Astrocyte (in vitro differentiated cells and primary cell): ENCODE measurements around the gene GHRHR. TPM values are rescaled to one million over a fixed set of nuclear protein-coding genes. Genes with fewer than 3 reads are reported as not detected.

Source experiments
- DNase-seq: peaks from one replicate; pipeline ENCODE4 v3.0.0-alpha.2; 2010; ENCODE audit warnings: low read depth
- FAIRE-seq: peaks from 2 replicates; lab custom pipeline; 2011; peaks lifted over from hg19 to GRCh38; lab: Jason Lieb, UNC
- H2AFZ ChIP-seq: 2 replicates; pipeline ENCODE4 v1.6.0; 2012; ENCODE audit warnings: low read depth, low read length, inconsistent platforms
- H3K27ac ChIP-seq: 2 replicates; pipeline ENCODE4 v1.5.1; 2011; ENCODE audit warnings: low read depth, low read length, inconsistent platforms
- H3K27me3 ChIP-seq: 2 replicates; pipeline ENCODE4 v1.6.0; 2011; ENCODE audit warnings: low read length, inconsistent platforms; ENCODE audit not compliant: insufficient read depth
- H3K36me3 ChIP-seq: 2 replicates; pipeline ENCODE4 v1.5.1; 2011; ENCODE audit warnings: low read length, inconsistent platforms; ENCODE audit not compliant: insufficient read depth
- H3K4me1 ChIP-seq: 2 replicates; pipeline ENCODE4 v1.5.1; 2011; ENCODE audit warnings: low read length, inconsistent platforms; ENCODE audit not compliant: insufficient read depth
- H3K4me2 ChIP-seq: 2 replicates; pipeline ENCODE4 v1.6.0; 2012; ENCODE audit warnings: low read length, inconsistent platforms
- H3K4me3 ChIP-seq: 2 replicates; pipeline ENCODE4 v1.5.1; 2011; ENCODE audit warnings: low read depth, mild to moderate bottlenecking, low read length, inconsistent platforms; ENCODE audit not compliant: insufficient read depth
- H3K79me2 ChIP-seq: 2 replicates; pipeline ENCODE4 v1.6.0; 2012; ENCODE audit warnings: mild to moderate bottlenecking, low read length, inconsistent platforms; ENCODE audit not compliant: insufficient read depth
- H3K9ac ChIP-seq: 2 replicates; pipeline ENCODE4 v1.6.0; 2012; ENCODE audit warnings: mild to moderate bottlenecking, low read length, inconsistent platforms
- H3K9me3 ChIP-seq: 2 replicates; pipeline ENCODE4 v1.5.1; 2012; ENCODE audit warnings: low read depth, mild to moderate bottlenecking, low read length, inconsistent platforms; ENCODE audit not compliant: insufficient read depth
- H4K20me1 ChIP-seq: 2 replicates; pipeline ENCODE4 v1.6.0; 2012; ENCODE audit warnings: low read length, inconsistent platforms; ENCODE audit not compliant: insufficient read depth
- H3K27ac Mint-ChIP-seq: one replicate; pipeline ENCODE4 v1.8.0; 2021; ENCODE audit warnings: mild to moderate bottlenecking, mixed read lengths; ENCODE audit not compliant: unreplicated experiment
- H3K27me3 Mint-ChIP-seq: one replicate; pipeline ENCODE4 v1.8.0; 2021; ENCODE audit warnings: low read depth, mixed read lengths; ENCODE audit not compliant: unreplicated experiment
- H3K36me3 Mint-ChIP-seq: one replicate; pipeline ENCODE4 v1.8.0; 2021; ENCODE audit warnings: low read depth, mixed read lengths; ENCODE audit not compliant: unreplicated experiment
- H3K4me1 Mint-ChIP-seq: one replicate; pipeline ENCODE4 v1.8.0; 2021; ENCODE audit warnings: low read depth, mixed read lengths; ENCODE audit not compliant: unreplicated experiment
- H3K4me3 Mint-ChIP-seq: one replicate; pipeline ENCODE4 v1.8.0; 2021; ENCODE audit warnings: mild to moderate bottlenecking, moderate library complexity, mixed read lengths; ENCODE audit not compliant: unreplicated experiment
- H3K9me3 Mint-ChIP-seq: one replicate; pipeline ENCODE4 v1.8.0; 2021; ENCODE audit warnings: mild to moderate bottlenecking, mixed read lengths; ENCODE audit not compliant: unreplicated experiment
- CTCF ChIP-seq: IDR thresholded peaks from 2 replicates; pipeline ENCODE4 v1.5.1; 2011; ENCODE audit warnings: low read depth, mild to moderate bottlenecking, inconsistent platforms, low read length, moderate library complexity; ENCODE audit not compliant: insufficient read depth
- EZH2 ChIP-seq: IDR thresholded peaks from 2 replicates; pipeline ENCODE4 v1.6.1; 2012; ENCODE audit warnings: mild to moderate bottlenecking, low read length, inconsistent platforms; ENCODE audit not compliant: insufficient read depth
- total RNA-seq: library from RNA; stranded (reverse); gene quantifications from 2 replicates; pipeline ENCODE4 v1.2.1, GENCODE V29; 2021

Gene GHRHR
- total RNA-seq, 1 donor from 2014 or later: not detected

- H3K9me3 ChIP-seq: no peaks in the 10 kb centered on the region
- Mint-ChIP-seq H3K27me3 (peaks cover 19% of the 10 kb centered on the region), H3K4me1 (peaks cover 7% of the 10 kb centered on the region), H3K36me3 (no peaks in the 10 kb centered on the region), H3K4me3 (no peak overlapping the region), H3K9me3 (no peaks in the 10 kb centered on the region), H3K27ac (no peak overlapping the region)
- H3K4me3 ChIP-seq: no peak overlapping the region
- H2AFZ ChIP-seq: no peak overlapping the region
- DNase-seq: no peak
- H3K4me2 ChIP-seq: no peak overlapping the region
- no peak for TF ChIP-seq EZH2
- no peak for TF ChIP-seq CTCF
- H3K9ac ChIP-seq: no peak overlapping the region
- H4K20me1 ChIP-seq: no peaks in the 10 kb centered on the region
- H3K79me2 ChIP-seq: no peaks in the 10 kb centered on the region
- no peaks in the 10 kb centered on the region for H3K36me3 ChIP-seq
- H3K4me1 ChIP-seq: peaks cover 4% of the 10 kb centered on the region
- FAIRE-seq: no peak
- peaks cover 2% of the 10 kb centered on the region for H3K27me3 ChIP-seq
- H3K27ac ChIP-seq: no peak overlapping the region
These were observed 58.4 kb downstream of the GHRHR start for GRCh38 chr7:31022117-31022516.

GRCh38 chr7:31022726-31023125 lies 59.0 kb downstream of the GHRHR start:
- Mint-ChIP-seq H3K4me3 (no peak overlapping the region), H3K4me1 (peaks cover 7% of the 10 kb centered on the region), H3K27ac (no peak overlapping the region), H3K27me3 (peaks cover 19% of the 10 kb centered on the region), H3K36me3 (no peaks in the 10 kb centered on the region), H3K9me3 (no peaks in the 10 kb centered on the region)
- H3K36me3 ChIP-seq: no peaks in the 10 kb centered on the region
- H3K79me2 ChIP-seq: no peaks in the 10 kb centered on the region
- peaks cover 2% of the 10 kb centered on the region for H3K27me3 ChIP-seq
- no peak for TF ChIP-seq EZH2
- TF ChIP-seq CTCF: no peak
- no peak for DNase-seq
- no peak overlapping the region for H3K9ac ChIP-seq
- no peak for FAIRE-seq
- no peak overlapping the region for H3K27ac ChIP-seq
- no peak overlapping the region for H3K4me3 ChIP-seq
- no peak overlapping the region for H2AFZ ChIP-seq
- H3K4me1 ChIP-seq: peaks cover 4% of the 10 kb centered on the region
- no peaks in the 10 kb centered on the region for H4K20me1 ChIP-seq
- no peaks in the 10 kb centered on the region for H3K9me3 ChIP-seq
- H3K4me2 ChIP-seq: no peak overlapping the region

- Mint-ChIP-seq H3K4me1 (peaks cover 7% of the 10 kb centered on the region), H3K27me3 (peaks cover 21% of the 10 kb centered on the region), H3K36me3 (no peaks in the 10 kb centered on the region), H3K9me3 (no peaks in the 10 kb centered on the region), H3K27ac (no peak overlapping the region), H3K4me3 (no peak overlapping the region)
- FAIRE-seq (no peak), DNase-seq (no peak)
- H3K4me3 ChIP-seq: no peak overlapping the region
- no peak overlapping the region for H3K4me2 ChIP-seq
- TF ChIP-seq EZH2: no peak
- no peak for TF ChIP-seq CTCF
- H4K20me1 ChIP-seq: no peaks in the 10 kb centered on the region
- H3K4me1 ChIP-seq: peaks cover 4% of the 10 kb centered on the region
- H3K27ac ChIP-seq: no peak overlapping the region
- no peak overlapping the region for H3K9ac ChIP-seq
- no peak overlapping the region for H2AFZ ChIP-seq
- no peaks in the 10 kb centered on the region for H3K36me3 ChIP-seq
- peaks cover 2% of the 10 kb centered on the region for H3K27me3 ChIP-seq
- no peaks in the 10 kb centered on the region for H3K9me3 ChIP-seq
- H3K79me2 ChIP-seq: no peaks in the 10 kb centered on the region
These were observed 60.1 kb downstream of the GHRHR start for GRCh38 chr7:31023877-31024276.
